GM18511 (cell line): ENCODE results near the gene STH.
"Not testable (repeated sequence)": the region's sequence is repeated elsewhere in the genome, so short reads cannot be mapped to it uniquely, and the experiment has no call there.

Source experiments
- ATAC-seq: cut with Tn5 transposase; IDR thresholded peaks from one replicate; pipeline ENCODE4 v1.9.1; 2021; ENCODE audit warnings: mild to moderate bottlenecking, moderate library complexity; ENCODE audit not compliant: unreplicated experiment

Gene STH

GRCh38 chr17:45998987-45999899 lies at the start of gene STH:
Gene STH, plus strand, starts transcription at chr17:45999250. Its CDS starts 30 bp downstream, at chr17:45999280.
- no peak for ATAC-seq

GRCh38 chr17:45949755-45950320 lies 49.2 kb upstream of the STH start:
- no peak for ATAC-seq

GRCh38 chr17:45950888-45951287 lies 48.2 kb upstream of the STH start:
- ATAC-seq, result no peak

GRCh38 chr17:45951403-45951802 lies 47.6 kb upstream of the STH start:
- ATAC-seq, result no peak

- no peak for ATAC-seq
Measured at GRCh38 chr17:45951941-45952340, 47.1 kb upstream of the STH start.

- no peak for ATAC-seq
Measured at GRCh38 chr17:45952814-45953320, 46.2 kb upstream of the STH start.

GRCh38 chr17:45953561-45953960 lies 45.5 kb upstream of the STH start:
- ATAC-seq, result no peak

- ATAC-seq, result no peak
Measured at GRCh38 chr17:45954914-45955313, 44.1 kb upstream of the STH start.

- no peak for ATAC-seq
Measured at GRCh38 chr17:45955326-45955725, 43.7 kb upstream of the STH start.

GRCh38 chr17:45956090-45956489 lies 43.0 kb upstream of the STH start:
- no peak for ATAC-seq

GRCh38 chr17:45956746-45957145 lies 42.3 kb upstream of the STH start:
- ATAC-seq, result not testable (repeated sequence)

GRCh38 chr17:45958307-45958706 lies 40.7 kb upstream of the STH start:
- no peak for ATAC-seq

- ATAC-seq, result no peak
Measured at GRCh38 chr17:45958994-45959665, 39.9 kb upstream of the STH start.

GRCh38 chr17:45960311-45960710 lies 38.7 kb upstream of the STH start:
- no peak for ATAC-seq

GRCh38 chr17:45961206-45961605 lies 37.8 kb upstream of the STH start:
- ATAC-seq, result no peak

GRCh38 chr17:45962221-45962972 lies 36.7 kb upstream of the STH start:
- no peak for ATAC-seq

GRCh38 chr17:45963283-45963682 lies 35.8 kb upstream of the STH start:
- no peak for ATAC-seq

GRCh38 chr17:45963889-45964288 lies 35.2 kb upstream of the STH start:
- ATAC-seq, result no peak

GRCh38 chr17:45964634-45965033 lies 34.4 kb upstream of the STH start:
- ATAC-seq, result no peak

GRCh38 chr17:45965812-45966211 lies 33.2 kb upstream of the STH start:
- no peak for ATAC-seq
